ENCODE data around the gene MMP2.

MMP2 gene

GRCh38 chr16:55469821-55470532, 9.0 kb upstream of the MMP2 start:
- DNase-seq (ENCODE audit: low read depth), result no peak

GRCh38 chr16:55470533-55471371, 8.2 kb upstream of the MMP2 start:
- peak; percentile 9 for DNase-seq (ENCODE audit: low read depth)

- DNase-seq (ENCODE audit: low read depth), result peak; percentile 92
Measured at GRCh38 chr16:55471448-55472097, 7.4 kb upstream of the MMP2 start.

GRCh38 chr16:55473587-55473986, 5.4 kb upstream of the MMP2 start:
- DNase-seq (ENCODE audit: low read depth), result no peak

GRCh38 chr16:55474821-55475220, 4.2 kb upstream of the MMP2 start:
- no peak for DNase-seq (ENCODE audit: low read depth)

GRCh38 chr16:55475919-55476318, 3.1 kb upstream of the MMP2 start:
- peak; percentile 27 for DNase-seq (ENCODE audit: low read depth)

- DNase-seq (ENCODE audit: low read depth), result no peak
Measured at GRCh38 chr16:55476625-55477533, 2.1 kb upstream of the MMP2 start.

- DNase-seq (ENCODE audit: low read depth), result no peak
Measured at GRCh38 chr16:55477736-55478135, 1.3 kb upstream of the MMP2 start.

- no peak for DNase-seq (ENCODE audit: low read depth)
Measured at GRCh38 chr16:55479430-55480140, 587 bp downstream of the MMP2 start.

GRCh38 chr16:55480228-55480655, 1.2 kb downstream of the MMP2 start:
- DNase-seq (ENCODE audit: low read depth), result peak; percentile 92

- DNase-seq (ENCODE audit: low read depth), result no peak
Measured at GRCh38 chr16:55481023-55481422, 2.0 kb downstream of the MMP2 start.

- DNase-seq (ENCODE audit: low read depth), result no peak
Measured at GRCh38 chr16:55482056-55482455, 3.1 kb downstream of the MMP2 start.

GRCh38 chr16:55487048-55487803, 8.2 kb downstream of the MMP2 start:
- DNase-seq (ENCODE audit: low read depth), result peak; percentile 59

GRCh38 chr16:55488306-55488705, 9.3 kb downstream of the MMP2 start:
- no peak for DNase-seq (ENCODE audit: low read depth)

- DNase-seq (ENCODE audit: low read depth), result no peak
Measured at GRCh38 chr16:55489119-55489955, 10.3 kb downstream of the MMP2 start.

- no peak for DNase-seq (ENCODE audit: low read depth)
Measured at GRCh38 chr16:55489956-55490265, 10.9 kb downstream of the MMP2 start.

- DNase-seq (ENCODE audit: low read depth), result no peak
Measured at GRCh38 chr16:55490301-55490700, 11.3 kb downstream of the MMP2 start.

GRCh38 chr16:55491691-55492090, 12.7 kb downstream of the MMP2 start:
- DNase-seq (ENCODE audit: low read depth), result no peak

- no peak for DNase-seq (ENCODE audit: low read depth)
Measured at GRCh38 chr16:55492756-55493380, 13.9 kb downstream of the MMP2 start.
